Measurements from ENCODE around the gene FOXP1. TPM values are rescaled to one million over a fixed set of nuclear protein-coding genes. Genes with fewer than 3 reads are reported as not detected.

FOXP1 gene
- total RNA-seq, 1 experiment from 2014 or later: 22.1 TPM

- DNase-seq (ENCODE audit: low read depth in 1 of 2, low spot score in 2 of 2): no peak
- Histone ChIP-seq H3K9me3 (replicated peaks) (no peaks in the 10 kb centered on the region), H3K36me3 (no peaks in the 10 kb centered on the region), H3K4me3 (no peak overlapping the region), H3K27me3 (replicated peaks) (no peaks in the 10 kb centered on the region), H3K4me1 (replicated peaks) (peaks cover 9% of the 10 kb centered on the region), H3K27ac (no peak overlapping the region)
These were observed 174.2 kb downstream of the FOXP1 start for GRCh38 chr3:71409352-71409751.

GRCh38 chr3:71408903-71409302 lies 174.6 kb downstream of the FOXP1 start:
- Histone ChIP-seq H3K27ac (no peak overlapping the region), H3K27me3 (replicated peaks) (no peaks in the 10 kb centered on the region), H3K36me3 (no peaks in the 10 kb centered on the region), H3K4me3 (no peak overlapping the region), H3K4me1 (replicated peaks) (peaks cover 6% of the 10 kb centered on the region), H3K9me3 (replicated peaks) (no peaks in the 10 kb centered on the region)
- DNase-seq (ENCODE audit: low read depth in 1 of 2, low spot score in 2 of 2): no peak

DNA sequence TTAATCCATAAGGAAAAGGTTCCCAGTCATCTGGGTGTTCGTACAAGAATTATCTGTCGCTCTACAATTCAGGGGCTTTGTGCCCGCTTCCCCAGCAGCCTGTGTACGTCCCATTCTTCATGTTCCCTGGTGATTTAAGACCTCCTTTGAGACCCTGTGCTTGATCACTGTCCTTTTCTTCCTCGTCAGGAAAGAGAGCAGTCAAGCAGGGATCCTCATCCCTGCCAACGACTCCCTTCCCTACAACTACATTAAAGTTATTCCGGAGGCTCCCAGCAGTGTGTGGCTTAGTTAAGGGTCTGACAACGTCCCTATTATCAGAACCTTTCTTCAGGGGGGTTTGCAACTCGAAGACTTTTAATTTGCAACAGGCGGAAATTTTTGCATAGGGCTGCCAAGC lies 175.7 kb downstream of the FOXP1 start:
- Histone ChIP-seq H3K27ac (no peak overlapping the region), H3K4me1 (replicated peaks) (no peaks in the 10 kb centered on the region), H3K36me3 (no peaks in the 10 kb centered on the region), H3K4me3 (no peak overlapping the region), H3K9me3 (replicated peaks) (no peaks in the 10 kb centered on the region), H3K27me3 (replicated peaks) (no peaks in the 10 kb centered on the region)
- no peak for DNase-seq (ENCODE audit: low read depth in 1 of 2, low spot score in 2 of 2)

DNA sequence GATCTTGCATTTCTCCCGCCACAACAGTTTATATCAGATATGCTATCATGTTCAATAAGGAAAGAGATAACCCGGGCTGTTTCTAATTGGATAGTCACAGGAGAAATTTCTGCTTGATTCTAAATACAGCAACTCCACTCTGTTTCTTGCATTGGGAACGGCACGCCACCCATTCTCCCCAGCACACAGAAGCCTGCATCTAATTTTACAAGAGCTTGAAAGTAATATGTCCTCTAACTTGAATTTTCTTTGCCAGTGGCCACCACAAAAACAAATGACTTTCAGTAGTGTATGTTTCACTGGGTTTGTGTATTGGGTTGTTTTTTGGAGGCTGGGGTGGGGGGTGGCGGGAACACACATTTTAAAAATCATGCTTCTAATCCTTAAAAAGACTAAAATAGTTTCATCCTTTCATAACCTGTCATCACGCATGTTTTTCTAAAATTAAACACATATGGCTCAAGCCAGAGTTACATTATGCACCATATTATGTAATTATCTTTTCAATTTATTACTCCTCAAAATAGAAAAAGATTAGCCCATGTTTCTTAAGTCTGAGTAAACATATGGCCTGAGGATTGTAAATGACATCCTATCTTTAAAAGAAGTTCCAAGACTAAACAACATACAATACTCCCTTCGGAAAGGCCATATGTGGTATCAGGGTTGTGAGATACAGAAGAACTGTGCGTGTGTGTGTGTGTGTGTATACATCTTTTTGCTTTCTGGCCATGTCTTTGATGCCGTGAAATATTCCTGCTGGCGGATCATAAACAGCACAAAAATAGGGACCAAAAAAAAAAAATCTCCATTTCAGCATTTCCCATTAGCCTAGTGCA lies 176.3 kb downstream of the FOXP1 start:
- Histone ChIP-seq H3K27ac (no peak overlapping the region), H3K9me3 (replicated peaks) (no peaks in the 10 kb centered on the region), H3K4me1 (replicated peaks) (no peaks in the 10 kb centered on the region), H3K36me3 (no peaks in the 10 kb centered on the region), H3K4me3 (no peak overlapping the region), H3K27me3 (replicated peaks) (no peaks in the 10 kb centered on the region)
- no peak for DNase-seq (ENCODE audit: low read depth in 1 of 2, low spot score in 2 of 2)

DNA sequence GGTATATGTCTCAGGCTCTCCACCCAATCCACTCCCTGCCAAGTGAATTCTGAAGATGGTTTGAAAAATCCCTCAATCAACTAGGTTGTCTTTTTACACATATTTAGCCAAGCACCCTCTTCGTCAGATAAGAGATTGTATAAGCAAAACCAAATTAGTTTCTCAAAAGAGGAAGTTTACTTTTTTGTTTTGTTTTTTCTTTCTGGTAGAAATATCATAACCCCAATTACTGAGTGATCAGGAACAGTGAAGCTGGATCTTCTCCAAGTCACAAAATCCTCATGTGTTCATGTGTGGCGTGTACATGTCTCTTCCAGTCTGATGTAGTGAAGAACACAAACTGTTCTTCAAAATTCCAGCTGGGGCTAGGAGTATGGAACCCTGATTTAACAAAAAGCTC lies 180.6 kb downstream of the FOXP1 start:
- no peak for DNase-seq (ENCODE audit: low read depth in 1 of 2, low spot score in 2 of 2)
- Histone ChIP-seq H3K27ac (no peak overlapping the region), H3K27me3 (replicated peaks) (no peaks in the 10 kb centered on the region), H3K4me1 (replicated peaks) (no peaks in the 10 kb centered on the region), H3K36me3 (no peaks in the 10 kb centered on the region), H3K4me3 (no peak overlapping the region), H3K9me3 (replicated peaks) (no peaks in the 10 kb centered on the region)

DNA sequence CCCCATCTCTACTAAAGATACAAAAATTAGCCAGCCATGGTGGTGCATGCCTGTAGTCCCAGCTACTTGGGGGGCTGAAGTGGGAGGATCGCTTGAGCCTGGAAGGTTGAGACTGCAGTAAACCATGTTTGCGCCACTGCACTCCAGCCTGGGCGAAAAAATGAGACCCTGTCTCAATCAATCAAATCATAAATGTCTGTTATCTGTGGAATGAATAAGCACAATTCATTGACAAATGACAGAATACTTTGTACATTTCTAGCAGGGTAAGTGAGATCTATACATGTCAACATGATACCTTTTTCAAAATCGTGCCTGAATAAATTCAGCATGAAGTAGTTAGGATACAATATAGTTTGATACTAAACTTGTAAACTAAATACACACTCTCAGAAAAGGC lies 181.2 kb downstream of the FOXP1 start:
- no peak overlapping the region for H3K27ac ChIP-seq

GRCh38 chr3:71401695-71402231 lies 181.8 kb downstream of the FOXP1 start:
- no peak for DNase-seq (ENCODE audit: low read depth in 1 of 2, low spot score in 2 of 2)
- H3K4me1 ChIP-seq (replicated peaks): no peaks in the 10 kb centered on the region
- no peaks in the 10 kb centered on the region for H3K9me3 ChIP-seq (replicated peaks)
- no peaks in the 10 kb centered on the region for H3K36me3 ChIP-seq
- H3K4me3 ChIP-seq: no peak overlapping the region
- H3K27ac ChIP-seq: no peak overlapping the region
- H3K27me3 ChIP-seq (replicated peaks): no peaks in the 10 kb centered on the region

More for the DNA sequence above, 181.2 kb downstream of the FOXP1 start:
- Histone ChIP-seq H3K27me3 (replicated peaks) (no peaks in the 10 kb centered on the region), H3K4me3 (no peak overlapping the region), H3K4me1 (replicated peaks) (no peaks in the 10 kb centered on the region), H3K36me3 (no peaks in the 10 kb centered on the region), H3K9me3 (replicated peaks) (no peaks in the 10 kb centered on the region)
- no peak for DNase-seq (ENCODE audit: low read depth in 1 of 2, low spot score in 2 of 2)

GRCh38 chr3:71400986-71401451 lies 182.5 kb downstream of the FOXP1 start:
- Histone ChIP-seq H3K27me3 (replicated peaks) (no peaks in the 10 kb centered on the region), H3K4me1 (replicated peaks) (no peaks in the 10 kb centered on the region; the same call in 1 of the 2 replicates), H3K27ac (no peak overlapping the region), H3K9me3 (replicated peaks) (no peaks in the 10 kb centered on the region), H3K4me3 (no peak overlapping the region), H3K36me3 (no peaks in the 10 kb centered on the region)
- DNase-seq (ENCODE audit: low read depth in 1 of 2, low spot score in 2 of 2): no peak

- Histone ChIP-seq H3K4me3 (no peak overlapping the region), H3K36me3 (no peaks in the 10 kb centered on the region), H3K27me3 (replicated peaks) (no peaks in the 10 kb centered on the region)
These were observed 184.1 kb downstream of the FOXP1 start for GRCh38 chr3:71399478-71399877.

DNA sequence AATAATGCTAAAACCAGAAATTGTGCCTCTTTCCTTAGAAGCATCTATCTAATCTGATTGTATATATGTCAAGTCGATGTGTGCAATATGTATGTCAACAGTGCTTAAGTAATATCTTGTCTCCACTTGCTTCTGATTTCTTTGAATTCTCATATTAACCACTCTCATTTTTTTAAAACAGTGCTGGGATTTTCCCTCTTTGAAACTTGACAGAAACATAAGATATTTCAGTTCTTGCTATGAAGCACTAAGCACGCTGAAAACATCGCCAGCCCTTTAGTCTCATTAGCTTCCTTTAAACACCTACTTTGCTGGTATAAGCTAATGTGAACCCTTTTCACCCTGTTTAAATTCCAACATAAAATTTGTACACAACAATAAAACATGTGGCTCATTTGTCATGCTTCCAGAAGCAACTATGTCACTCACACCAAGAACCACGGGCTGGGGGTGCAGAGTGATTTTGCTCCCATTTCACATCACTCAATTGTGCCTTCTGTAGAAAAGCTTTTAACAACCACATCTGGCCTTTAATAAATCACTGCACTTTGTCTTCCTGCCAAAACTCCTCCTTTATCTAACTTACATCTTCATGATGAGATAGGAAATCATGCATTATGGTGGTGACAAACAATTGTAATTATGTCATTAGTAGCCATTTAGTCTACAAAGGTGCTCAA lies 185.2 kb downstream of the FOXP1 start:
- Histone ChIP-seq H3K27me3 (replicated peaks) (no peaks in the 10 kb centered on the region), H3K4me3 (no peak overlapping the region), H3K27ac (no peak overlapping the region), H3K36me3 (no peaks in the 10 kb centered on the region), H3K9me3 (replicated peaks) (no peaks in the 10 kb centered on the region), H3K4me1 (replicated peaks) (no peaks in the 10 kb centered on the region; the same call in 1 of the 2 replicates)
- DNase-seq (ENCODE audit: low read depth in 1 of 2, low spot score in 2 of 2): no peak

More at GRCh38 chr3:71399478-71399877, 184.1 kb downstream of the FOXP1 start:
- no peaks in the 10 kb centered on the region for H3K9me3 ChIP-seq (replicated peaks)
- no peak for DNase-seq (ENCODE audit: low read depth in 1 of 2, low spot score in 2 of 2)
- no peak overlapping the region for H3K27ac ChIP-seq
- H3K4me1 ChIP-seq (replicated peaks): no peaks in the 10 kb centered on the region; the same call in 1 of the 2 replicates

GRCh38 chr3:71397726-71398125 lies 185.8 kb downstream of the FOXP1 start:
- no peaks in the 10 kb centered on the region for H3K36me3 ChIP-seq
- no peaks in the 10 kb centered on the region for H3K9me3 ChIP-seq (replicated peaks)
- no peak overlapping the region for H3K27ac ChIP-seq
- DNase-seq (ENCODE audit: low read depth in 1 of 2, low spot score in 2 of 2): no peak
- H3K4me3 ChIP-seq: no peak overlapping the region
- H3K27me3 ChIP-seq (replicated peaks): no peaks in the 10 kb centered on the region
- no peaks in the 10 kb centered on the region; the same call in 1 of the 2 replicates for H3K4me1 ChIP-seq (replicated peaks)

GRCh38 chr3:71397046-71397445 lies 186.5 kb downstream of the FOXP1 start:
- Histone ChIP-seq H3K9me3 (replicated peaks) (no peaks in the 10 kb centered on the region), H3K36me3 (no peaks in the 10 kb centered on the region), H3K27ac (no peak overlapping the region), H3K4me3 (no peak overlapping the region), H3K27me3 (replicated peaks) (no peaks in the 10 kb centered on the region), H3K4me1 (replicated peaks) (no peaks in the 10 kb centered on the region; the same call in 1 of the 2 replicates)
- no peak for DNase-seq (ENCODE audit: low read depth in 1 of 2, low spot score in 2 of 2)

DNA sequence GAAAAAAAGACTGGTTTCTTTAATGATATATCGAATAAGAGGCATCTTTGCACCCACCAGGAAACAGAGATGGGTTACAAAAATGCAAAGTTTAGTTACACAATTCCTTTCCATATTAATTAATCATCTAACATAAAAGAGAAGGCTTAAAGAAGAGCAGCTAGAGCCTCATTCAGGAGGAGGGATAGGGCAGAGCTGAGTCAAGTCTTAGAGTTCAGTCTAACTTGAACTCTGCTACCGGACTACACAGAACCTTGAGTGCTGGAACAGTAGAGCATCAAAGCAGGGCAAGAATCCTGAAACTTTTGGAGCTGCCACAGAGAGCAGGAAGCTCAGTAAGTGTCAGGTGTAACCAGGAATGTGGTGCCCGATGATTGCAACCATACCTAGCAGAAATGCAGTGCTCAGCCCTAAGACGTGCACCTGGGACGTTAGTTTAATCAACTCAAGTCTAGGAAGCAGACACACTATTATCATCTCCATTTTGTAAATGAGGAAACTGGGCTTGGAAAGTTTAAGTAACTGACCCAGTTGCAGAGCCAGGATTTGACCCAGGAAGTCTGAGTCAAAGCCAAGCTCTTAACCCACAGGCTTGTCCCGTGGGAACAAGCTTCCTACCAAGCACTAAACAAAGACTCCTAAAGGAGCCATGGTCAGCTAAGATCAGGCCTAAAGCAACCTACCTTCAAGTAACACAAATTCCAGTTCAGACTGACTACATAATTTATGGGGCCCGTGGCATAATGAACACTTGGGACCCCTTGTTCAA lies 187.4 kb downstream of the FOXP1 start:
- peaks cover 3% of the 10 kb centered on the region for H3K4me1 ChIP-seq (replicated peaks)
- no peaks in the 10 kb centered on the region for H3K27me3 ChIP-seq (replicated peaks)
- DNase-seq (ENCODE audit: low read depth in 1 of 2, low spot score in 2 of 2): no peak
- H3K27ac ChIP-seq: no peak overlapping the region
- H3K36me3 ChIP-seq: no peaks in the 10 kb centered on the region
- H3K9me3 ChIP-seq (replicated peaks): no peaks in the 10 kb centered on the region
- no peak overlapping the region for H3K4me3 ChIP-seq
